ENCODE results near the gene COG7. TPM values are rescaled to one million over a fixed set of nuclear protein-coding genes. Genes with fewer than 3 reads are reported as not detected.
"Not testable (repeated sequence)": the region's sequence is repeated elsewhere in the genome, so short reads cannot be mapped to it uniquely, and the experiment has no call there.

COG7 gene
- total RNA-seq, 1 experiment from 2014 or later, result 12.3 TPM

DNA sequence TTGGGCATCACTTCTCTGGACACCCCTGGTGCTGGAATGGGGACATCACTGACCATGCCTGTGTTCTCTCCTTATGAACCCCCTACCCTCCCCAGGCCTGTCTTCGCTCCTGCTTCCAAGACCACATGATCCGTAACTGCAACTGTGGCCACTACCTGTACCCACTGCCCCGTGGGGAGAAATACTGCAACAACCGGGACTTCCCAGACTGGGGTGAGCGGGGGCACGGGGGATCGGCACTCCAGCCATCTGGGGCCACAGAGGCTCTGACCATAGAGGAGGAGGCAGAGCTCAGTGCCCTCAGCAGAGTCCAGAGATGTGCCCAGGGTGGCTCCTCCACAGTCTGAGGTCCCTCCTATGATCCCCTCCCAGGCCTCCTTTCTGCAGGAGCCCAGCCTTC lies 77.3 kb downstream of the COG7 start:
- no peaks in the 10 kb centered on the region for H3K27me3 ChIP-seq
- no peak overlapping the region for H3K27ac ChIP-seq
- no peak overlapping the region for H3K4me3 ChIP-seq
- no peak for DNase-seq
- H3K4me1 ChIP-seq, result no peaks in the 10 kb centered on the region
- no peaks in the 10 kb centered on the region for H3K9me3 ChIP-seq (replicated peaks)
- H3K36me3 ChIP-seq, result no peaks in the 10 kb centered on the region

DNA sequence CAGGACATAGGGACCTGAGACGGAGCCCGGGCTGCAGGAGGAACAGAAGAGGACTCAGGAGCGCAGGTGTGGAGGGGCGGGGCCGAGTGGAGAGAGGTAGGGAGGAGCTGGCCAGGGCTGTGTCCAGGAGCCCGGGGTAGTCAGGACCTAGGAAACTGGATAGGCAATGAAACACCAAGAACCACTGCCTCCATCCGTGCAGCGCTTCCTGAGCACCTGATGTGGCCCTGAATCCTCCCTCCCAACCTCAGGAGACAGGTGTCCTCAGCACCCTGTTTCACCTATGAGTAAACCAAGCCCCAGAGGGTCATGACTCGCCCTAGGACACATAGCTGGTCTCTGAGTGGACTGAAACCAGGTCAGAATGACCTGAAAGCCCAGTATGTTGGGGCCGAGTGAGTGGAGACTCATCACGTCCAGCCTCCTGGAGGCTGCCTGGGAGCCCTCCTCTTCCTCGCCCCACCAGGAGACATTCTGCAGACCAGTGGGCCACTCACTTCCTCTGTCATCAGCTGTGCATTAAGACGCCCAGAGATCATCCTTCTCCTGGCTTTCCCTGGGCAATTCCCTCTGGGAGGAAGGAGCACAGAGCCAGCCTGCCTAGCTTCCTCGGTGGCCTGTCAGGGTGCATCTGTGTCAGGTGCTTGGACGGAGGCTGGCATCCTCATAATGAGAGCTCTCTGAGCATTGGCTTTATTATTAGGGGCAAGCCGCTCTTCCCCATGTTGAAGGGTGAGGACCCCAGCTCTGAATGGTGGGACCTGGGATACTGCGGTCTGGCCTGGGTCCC lies 78.1 kb downstream of the COG7 start:
- H3K9me3 ChIP-seq (replicated peaks), result no peaks in the 10 kb centered on the region
- no peak overlapping the region for H3K4me3 ChIP-seq
- H3K36me3 ChIP-seq, result no peaks in the 10 kb centered on the region
- no peaks in the 10 kb centered on the region for H3K27me3 ChIP-seq
- no peaks in the 10 kb centered on the region for H3K4me1 ChIP-seq
- DNase-seq, result no peak
- no peak overlapping the region for H3K27ac ChIP-seq

DNA sequence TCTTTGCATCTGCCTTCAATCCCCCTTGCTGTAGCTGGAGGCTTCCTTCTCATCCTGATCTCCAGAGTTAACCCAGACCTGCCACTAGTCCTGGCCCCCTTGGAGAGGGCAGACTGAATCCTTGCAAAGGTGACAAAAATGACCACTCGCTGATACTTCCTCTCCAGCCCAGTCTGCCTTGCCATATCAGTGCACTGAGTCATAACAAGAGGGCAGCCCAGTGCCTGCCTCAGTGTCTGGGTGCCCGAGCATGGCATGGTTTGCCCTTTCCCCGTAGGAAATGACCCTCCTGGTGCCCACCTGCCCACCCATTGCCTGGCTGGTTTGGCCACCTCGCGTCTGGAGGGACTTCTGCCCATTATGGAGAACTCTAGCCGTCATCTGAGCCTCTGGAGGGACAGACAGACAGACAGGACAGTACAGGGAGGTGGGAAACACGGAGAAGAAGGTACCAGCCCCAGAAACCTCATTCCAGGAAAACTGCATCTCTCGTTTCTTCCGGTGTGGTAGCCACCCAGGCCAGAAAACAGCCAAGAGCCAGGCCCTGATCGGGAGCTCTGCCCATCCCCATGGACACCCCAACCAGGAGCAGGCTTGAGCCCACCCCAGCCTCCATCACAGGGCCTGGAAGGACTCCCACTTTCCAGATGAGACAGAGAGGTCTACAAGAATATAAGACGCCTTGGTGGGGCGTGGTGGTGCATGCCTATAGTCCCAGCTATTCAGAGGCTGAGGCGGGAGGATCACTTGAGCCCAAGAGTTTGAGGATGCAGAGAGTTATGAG lies 79.4 kb downstream of the COG7 start:
- Histone ChIP-seq H3K4me3 (no peak overlapping the region), H3K27ac (no peak overlapping the region), H3K27me3 (no peaks in the 10 kb centered on the region), H3K9me3 (replicated peaks) (no peaks in the 10 kb centered on the region), H3K36me3 (no peaks in the 10 kb centered on the region), H3K4me1 (no peaks in the 10 kb centered on the region)
- DNase-seq, result no peak

DNA sequence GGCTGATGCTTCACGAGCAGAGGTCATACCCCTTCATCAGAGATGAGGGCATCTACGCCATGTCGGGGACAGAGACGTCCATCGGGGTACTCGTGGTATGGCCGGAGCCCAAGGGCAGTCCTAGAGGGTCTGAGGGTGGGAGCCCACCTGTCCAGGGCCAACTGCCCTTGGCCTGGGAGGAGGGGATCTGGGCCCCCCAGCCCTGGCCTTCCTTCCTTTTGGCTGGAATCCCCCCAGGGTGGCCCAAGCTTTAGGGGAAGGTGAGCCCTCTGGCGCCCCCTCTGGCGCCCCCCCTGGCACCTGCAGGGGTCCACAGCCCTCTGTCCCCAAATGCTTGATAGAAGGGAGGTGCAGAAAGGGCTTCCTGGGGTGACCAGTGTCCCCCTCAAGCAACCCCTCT lies 81.6 kb downstream of the COG7 start:
- H3K9me3 ChIP-seq (replicated peaks), result no peaks in the 10 kb centered on the region
- H3K36me3 ChIP-seq, result no peaks in the 10 kb centered on the region
- no peaks in the 10 kb centered on the region for H3K4me1 ChIP-seq
- H3K4me3 ChIP-seq, result no peak overlapping the region
- no peak overlapping the region for H3K27ac ChIP-seq
- no peaks in the 10 kb centered on the region for H3K27me3 ChIP-seq
- no peak for DNase-seq

DNA sequence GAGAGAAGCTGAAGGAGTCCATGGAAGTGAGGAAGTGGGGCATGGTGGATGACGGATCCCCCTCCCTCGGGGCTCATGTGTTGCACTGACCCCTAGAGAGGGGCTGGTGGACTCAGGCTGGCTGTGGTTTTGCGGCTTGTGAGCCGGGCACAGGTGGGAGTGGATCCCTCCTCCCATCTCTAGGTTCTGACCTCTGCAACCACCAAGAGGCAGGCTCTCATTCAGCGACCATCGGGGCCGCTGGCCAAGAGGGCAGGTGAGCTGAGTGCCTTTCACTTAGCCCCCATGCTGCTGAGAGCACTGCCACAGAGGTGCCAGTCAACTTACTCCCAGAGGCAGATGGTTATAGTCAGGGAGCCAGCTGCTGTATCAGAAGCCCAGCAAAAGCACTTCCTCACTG lies 83.6 kb downstream of the COG7 start:
- Histone ChIP-seq H3K4me3 (no peak overlapping the region), H3K4me1 (no peaks in the 10 kb centered on the region), H3K27me3 (no peaks in the 10 kb centered on the region), H3K36me3 (no peaks in the 10 kb centered on the region), H3K27ac (no peak overlapping the region), H3K9me3 (replicated peaks) (no peaks in the 10 kb centered on the region)
- no peak for DNase-seq

DNA sequence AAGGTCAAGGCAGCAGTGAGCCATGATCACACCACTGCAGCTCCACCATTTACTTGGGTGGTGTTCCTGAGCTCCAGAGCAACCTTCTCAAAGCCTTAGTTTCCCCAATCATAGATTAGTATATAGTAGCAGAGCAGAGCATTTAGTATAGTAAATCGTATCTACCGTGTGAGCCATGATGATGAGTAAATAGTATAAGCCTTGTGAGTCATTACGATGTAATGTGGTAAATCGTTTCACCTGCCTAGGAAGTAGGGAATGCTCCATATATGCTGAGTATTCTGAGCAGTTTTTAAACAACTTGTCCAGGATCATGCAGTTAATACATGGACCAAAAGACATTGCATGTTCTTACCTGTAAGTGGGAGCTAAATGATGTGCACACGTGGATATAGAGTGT lies 84.5 kb downstream of the COG7 start:
- no peaks in the 10 kb centered on the region for H3K4me1 ChIP-seq
- no peak for DNase-seq
- no peak overlapping the region for H3K27ac ChIP-seq
- no peak overlapping the region for H3K4me3 ChIP-seq
- H3K9me3 ChIP-seq (replicated peaks), result no peaks in the 10 kb centered on the region
- no peaks in the 10 kb centered on the region for H3K36me3 ChIP-seq
- H3K27me3 ChIP-seq, result no peaks in the 10 kb centered on the region

DNA sequence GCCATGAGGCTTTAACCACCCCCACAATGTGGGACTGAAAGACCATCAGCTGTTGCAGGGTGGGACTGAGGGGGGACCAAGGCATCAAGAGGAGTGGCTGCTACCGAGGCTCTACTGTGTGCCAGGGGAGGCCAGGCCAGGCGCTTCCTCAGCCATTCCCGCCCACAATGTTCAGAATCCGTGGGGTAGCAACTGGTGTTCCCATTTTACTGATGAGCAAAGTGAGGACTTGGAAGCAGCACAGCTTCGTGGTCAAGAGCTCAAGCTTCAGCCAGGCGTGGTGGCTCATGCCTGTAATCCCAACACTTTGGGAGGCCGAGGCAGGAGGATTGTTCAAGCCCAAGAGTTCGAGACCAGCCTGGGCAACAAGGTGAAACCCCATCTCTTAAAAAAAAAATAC lies 85.0 kb downstream of the COG7 start:
- Histone ChIP-seq H3K27ac (no peak overlapping the region), H3K36me3 (no peaks in the 10 kb centered on the region), H3K9me3 (replicated peaks) (no peaks in the 10 kb centered on the region), H3K27me3 (no peaks in the 10 kb centered on the region), H3K4me1 (no peaks in the 10 kb centered on the region), H3K4me3 (no peak overlapping the region)
- no peak for DNase-seq

DNA sequence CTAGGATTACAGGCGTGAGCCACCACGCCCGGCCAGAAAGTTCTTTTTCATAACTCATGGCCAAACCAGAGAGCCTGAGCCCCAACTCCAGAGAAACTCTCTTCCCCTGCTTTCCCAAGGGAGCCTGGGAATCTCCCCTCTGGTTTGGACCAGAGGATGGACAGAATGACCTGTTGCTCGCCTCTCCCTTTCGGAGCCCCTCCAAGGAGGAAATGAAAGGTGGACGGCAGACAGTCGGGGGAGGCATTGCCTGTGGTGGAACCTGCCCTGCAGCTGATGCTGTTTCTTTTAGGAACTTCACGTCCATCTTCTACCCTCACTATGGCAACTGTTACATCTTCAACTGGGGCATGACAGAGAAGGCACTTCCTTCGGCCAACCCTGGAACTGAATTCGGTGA lies 85.4 kb downstream of the COG7 start:
- Histone ChIP-seq H3K4me1 (no peaks in the 10 kb centered on the region), H3K4me3 (no peak overlapping the region), H3K27ac (no peak overlapping the region), H3K27me3 (no peaks in the 10 kb centered on the region), H3K36me3 (no peaks in the 10 kb centered on the region), H3K9me3 (replicated peaks) (no peaks in the 10 kb centered on the region)
- no peak for DNase-seq

DNA sequence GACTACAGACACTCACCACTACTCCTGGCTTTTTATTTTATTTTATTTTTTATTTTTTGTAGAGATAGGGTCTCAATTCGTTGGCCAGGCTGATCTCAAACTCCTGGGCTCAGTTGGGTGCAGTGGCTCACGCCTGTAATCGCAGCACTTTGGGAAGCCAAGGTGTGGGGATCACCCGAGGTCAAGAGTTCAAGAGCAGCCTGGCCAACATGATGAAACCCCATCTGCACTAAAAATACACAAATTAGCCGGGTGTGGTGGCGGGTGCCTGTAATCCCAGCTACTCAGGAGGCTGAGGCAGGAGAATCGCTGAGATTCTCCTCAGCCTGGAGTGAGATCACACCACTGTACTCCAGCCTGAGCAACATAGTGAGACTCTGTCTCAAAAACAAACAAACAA lies 86.6 kb downstream of the COG7 start:
- not testable (repeated sequence) for H3K9me3 ChIP-seq (replicated peaks); H3K27ac ChIP-seq; H3K27me3 ChIP-seq; H3K4me1 ChIP-seq; H3K36me3 ChIP-seq; H3K4me3 ChIP-seq; DNase-seq

DNA sequence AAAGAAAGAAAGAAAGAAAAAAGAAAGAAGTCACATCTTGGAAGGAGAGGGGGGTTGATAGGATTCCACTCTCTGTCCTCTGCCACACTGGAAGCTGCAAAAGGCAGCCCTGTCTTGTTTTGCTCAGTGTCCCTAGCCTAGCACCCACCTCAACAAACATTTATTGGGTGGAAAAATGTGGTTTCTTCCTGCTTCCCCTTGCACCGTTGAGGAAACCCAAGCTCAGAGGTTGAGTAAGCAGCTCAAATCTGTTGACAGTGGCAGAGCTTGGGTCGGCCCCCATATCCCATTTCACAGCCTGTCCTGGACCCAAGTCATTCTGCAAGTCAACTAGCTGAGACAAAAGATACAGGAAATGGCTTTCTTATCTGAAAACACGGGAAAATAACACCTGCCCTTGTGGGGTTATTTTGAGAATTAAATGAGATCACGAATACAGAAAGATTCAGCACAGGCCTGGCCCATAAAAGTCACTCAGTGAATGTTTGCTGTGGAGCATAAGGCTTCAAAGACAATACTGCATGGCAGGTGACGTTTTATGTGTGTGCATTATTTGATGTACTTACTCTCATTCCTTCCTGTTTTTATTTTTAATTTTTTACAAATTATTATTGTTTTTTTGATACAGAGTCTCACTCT lies 87.3 kb downstream of the COG7 start:
- Histone ChIP-seq H3K27me3 (no peaks in the 10 kb centered on the region), H3K27ac (no peak overlapping the region), H3K4me1 (no peaks in the 10 kb centered on the region), H3K36me3 (no peaks in the 10 kb centered on the region), H3K4me3 (no peak overlapping the region), H3K9me3 (replicated peaks) (no peaks in the 10 kb centered on the region)
- peak in 1 of 2 experiments; percentile 18 for DNase-seq

DNA sequence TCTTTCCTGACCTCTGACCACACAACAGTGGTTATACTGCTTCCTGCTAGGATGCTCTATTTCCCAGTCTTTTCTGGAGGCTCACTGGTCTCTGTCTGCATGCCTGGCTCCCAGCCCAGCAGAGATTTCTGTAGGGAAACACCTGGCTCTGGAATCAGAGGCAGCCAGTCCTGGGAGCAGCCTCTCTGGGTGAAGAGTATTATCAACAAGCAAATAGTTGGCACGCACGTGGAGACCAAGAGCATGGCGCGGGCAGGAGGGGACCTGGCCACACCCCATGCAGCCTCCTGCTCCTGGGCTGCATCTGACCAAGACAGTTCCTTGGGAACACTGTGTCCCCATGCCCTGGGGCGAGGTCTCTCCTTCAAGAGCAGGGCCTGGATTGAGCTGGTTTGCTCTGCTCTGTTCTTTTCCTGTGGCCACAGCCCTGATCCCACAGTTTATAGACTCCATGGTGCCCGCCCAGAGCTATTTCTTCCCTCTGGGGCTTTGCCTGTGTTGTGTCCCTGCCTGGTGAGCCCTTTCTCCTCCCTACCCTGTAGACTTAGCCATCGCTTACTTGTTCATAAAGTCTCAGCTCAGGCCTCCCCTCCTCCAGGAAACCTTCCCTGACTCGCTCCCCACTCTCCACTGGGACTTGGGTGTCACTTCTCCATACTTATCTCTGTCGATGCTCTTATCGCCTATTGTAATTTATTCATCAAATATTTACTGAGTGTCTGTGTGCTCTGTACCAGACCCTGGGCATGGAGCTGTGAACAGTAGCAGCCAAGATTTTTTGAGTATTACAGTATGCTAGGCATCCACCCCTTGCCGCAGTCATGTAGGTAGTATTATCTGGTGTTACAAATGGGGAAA lies 90.3 kb downstream of the COG7 start:
- Histone ChIP-seq H3K27me3 (no peaks in the 10 kb centered on the region), H3K36me3 (no peaks in the 10 kb centered on the region), H3K27ac (no peak overlapping the region), H3K4me3 (no peak overlapping the region), H3K4me1 (no peaks in the 10 kb centered on the region), H3K9me3 (replicated peaks) (no peaks in the 10 kb centered on the region)
- DNase-seq, result no peak

DNA sequence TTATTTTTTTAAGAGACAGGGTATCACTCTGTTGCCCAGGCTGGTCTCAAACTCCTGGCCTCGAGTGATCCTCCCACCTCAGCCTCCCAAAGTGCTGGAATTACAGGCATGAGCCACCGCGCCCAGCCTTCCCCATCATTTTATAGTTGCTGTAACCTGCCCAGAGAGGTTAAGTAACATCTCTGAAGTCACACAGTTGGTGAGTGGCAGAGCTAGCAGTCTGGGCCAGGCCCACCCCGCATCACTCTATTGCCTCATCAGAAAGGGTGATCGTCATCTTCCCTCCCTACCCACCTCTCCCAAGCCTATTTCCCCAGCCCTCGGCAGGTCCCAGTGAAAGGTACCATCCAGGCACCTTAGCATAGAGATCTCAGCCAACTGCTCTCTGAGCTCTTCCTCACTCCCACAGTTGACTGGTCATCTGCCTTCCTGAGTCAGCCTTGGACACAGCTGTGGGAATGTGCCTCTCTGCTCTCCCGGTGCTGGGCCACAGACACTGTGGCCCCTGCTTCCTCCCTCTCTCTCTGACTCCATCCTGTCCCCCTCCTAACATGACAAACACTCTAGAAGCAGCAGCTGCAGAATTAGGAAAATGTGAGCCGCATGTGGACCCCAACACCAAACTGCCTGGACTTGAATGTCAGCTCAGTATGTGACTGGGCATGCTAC lies 93.8 kb downstream of the COG7 start:
- no peak overlapping the region for H3K4me3 ChIP-seq
- no peak for DNase-seq
- H3K27me3 ChIP-seq, result no peaks in the 10 kb centered on the region
- H3K36me3 ChIP-seq, result no peaks in the 10 kb centered on the region
- no peaks in the 10 kb centered on the region for H3K9me3 ChIP-seq (replicated peaks)
- no peak overlapping the region for H3K27ac ChIP-seq
- no peaks in the 10 kb centered on the region for H3K4me1 ChIP-seq

DNA sequence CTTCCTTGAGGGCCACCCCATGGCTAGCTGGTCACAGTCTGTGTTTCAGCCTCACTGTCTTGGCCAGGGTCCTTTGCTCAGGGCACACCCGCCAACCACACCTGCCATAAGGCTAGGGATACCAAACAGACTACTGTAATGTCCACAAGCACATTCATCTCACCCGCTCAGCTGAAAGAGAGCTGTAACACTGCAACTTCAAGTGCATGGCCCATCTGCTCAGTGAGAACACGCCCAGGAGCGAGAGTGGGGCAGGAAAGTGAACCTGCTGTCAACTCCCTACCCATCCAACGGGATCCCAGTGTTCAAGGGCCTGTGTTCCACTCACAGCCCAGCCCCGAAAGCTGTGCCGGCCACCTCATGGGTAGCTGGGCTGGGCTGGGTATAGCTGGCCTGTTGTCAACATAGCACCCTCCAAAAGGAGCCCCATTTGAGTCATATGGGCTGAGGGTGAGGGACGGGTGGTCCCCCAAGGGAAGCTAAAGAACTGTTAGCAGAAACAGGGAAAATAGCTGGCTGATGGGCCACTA lies 95.2 kb downstream of the COG7 start:
- DNase-seq, result no peak
- no peaks in the 10 kb centered on the region for H3K4me1 ChIP-seq
- no peak overlapping the region for H3K4me3 ChIP-seq
- no peak overlapping the region for H3K27ac ChIP-seq
- H3K36me3 ChIP-seq, result no peaks in the 10 kb centered on the region
- H3K27me3 ChIP-seq, result no peaks in the 10 kb centered on the region
- no peaks in the 10 kb centered on the region for H3K9me3 ChIP-seq (replicated peaks)

DNA sequence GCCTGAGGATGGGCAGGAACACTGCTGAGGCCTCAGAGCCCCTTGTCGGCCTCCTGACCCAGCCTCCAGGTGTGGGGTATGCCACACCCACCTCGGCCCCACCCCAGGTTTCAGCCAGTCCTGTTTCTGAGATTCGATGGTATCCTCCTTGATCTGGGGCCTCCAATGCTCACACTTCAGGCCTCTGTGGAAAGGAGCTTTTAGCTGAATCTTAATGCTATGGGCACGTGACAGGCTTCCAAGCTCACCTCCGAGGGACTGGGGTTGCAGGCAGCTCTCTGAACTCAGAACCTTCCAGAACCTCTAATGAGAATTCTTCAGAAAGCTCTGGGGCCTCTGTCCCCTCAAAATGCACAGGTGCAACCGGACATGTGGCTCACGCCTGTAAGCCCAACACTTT lies 96.0 kb downstream of the COG7 start:
- H3K27ac ChIP-seq, result no peak overlapping the region
- DNase-seq, result no peak
- no peak overlapping the region for H3K4me3 ChIP-seq

More for the DNA sequence above, 96.0 kb downstream of the COG7 start:
- Histone ChIP-seq H3K27me3 (no peaks in the 10 kb centered on the region), H3K9me3 (replicated peaks) (no peaks in the 10 kb centered on the region), H3K36me3 (no peaks in the 10 kb centered on the region), H3K4me1 (no peaks in the 10 kb centered on the region)
